Muscle of leg (tissue), 11 donors: Measurements from ENCODE around the gene TENM4. TPM values are rescaled to one million over a fixed set of nuclear protein-coding genes. Genes with fewer than 3 reads are reported as not detected.

ENCODE experiments used
- DNase-seq: peaks from one replicate; pipeline ENCODE4 v3.0.0; 2013
- H3K27ac ChIP-seq: one replicate; pipeline ENCODE4 v1.5.1; 2013; ENCODE audit warnings: mild to moderate bottlenecking, low read length, control low read depth
- H3K27me3 ChIP-seq: one replicate; pipeline ENCODE4 v1.6.1; 2013; ENCODE audit warnings: low read length; ENCODE audit not compliant: control insufficient read depth, insufficient read depth
- H3K36me3 ChIP-seq: one replicate; pipeline ENCODE4 v1.6.1; 2013; ENCODE audit warnings: low read length; ENCODE audit not compliant: control insufficient read depth, insufficient read depth
- H3K4me1 ChIP-seq: one replicate; pipeline ENCODE4 v1.6.1; 2013; ENCODE audit warnings: low read length; ENCODE audit not compliant: control insufficient read depth, insufficient read depth
- H3K4me3 ChIP-seq: one replicate; pipeline ENCODE4 v1.5.1; 2013; ENCODE audit warnings: low read length, control low read depth
- H3K9me3 ChIP-seq: replicated peaks from 2 replicates; pipeline ENCODE4 v1.6.1; 2013; ENCODE audit warnings: low read depth, low read length; ENCODE audit not compliant: control insufficient read depth
- WGBS: methylation state at CpG from one replicate; pipeline ENCODE4 v1.1.5; 2013; ENCODE audit warnings: missing lambda C conversion rate; ENCODE audit not compliant: insufficient coverage; 5-methylcytosine and 5-hydroxymethylcytosine counted together
- polyA plus RNA-seq, 8 donors: library from polyadenylated mRNA; unstranded; fragments of 120-200 nt; gene quantifications; one replicate each; pipeline versions ENCODE4 v1.2.1 to v1.2.3, GENCODE V29; 2013; ENCODE audit warnings: inconsistent platforms in 1 of 8, low replicate concordance in 1 of 8; ENCODE audit not compliant: insufficient read length in 8 of 8, insufficient read depth in 1 of 8
- total RNA-seq: library from RNA; stranded (reverse); fragments of 120-200 nt; gene quantifications from one replicate; pipeline ENCODE4 v1.2.4, GENCODE V29; 2013

TENM4 gene
- total and polyA plus RNA-seq, 9 donors = 4.6 to 13.8 (median 10.3) TPM

- no peaks in the 10 kb centered on the region for H3K36me3 ChIP-seq
- 80% methylated on average over 1 of the region's 3 CpGs for WGBS
- H3K27me3 ChIP-seq = no peaks in the 10 kb centered on the region
- H3K27ac ChIP-seq = no peak overlapping the region
- peaks cover 49% of the 10 kb centered on the region for H3K4me1 ChIP-seq
- no peak overlapping the region for H3K4me3 ChIP-seq
- peaks cover 4% of the 10 kb centered on the region for H3K9me3 ChIP-seq
- no peak for DNase-seq
Observed at GRCh38 chr11:79089601-79090000, 351.2 kb downstream of the TENM4 start.

- Histone ChIP-seq H3K4me3 (no peak overlapping the region), H3K27ac (no peak overlapping the region), H3K4me1 (peaks cover 46% of the 10 kb centered on the region), H3K9me3 (peaks cover 4% of the 10 kb centered on the region), H3K27me3 (no peaks in the 10 kb centered on the region), H3K36me3 (no peaks in the 10 kb centered on the region)
- DNase-seq = no peak
- WGBS = 57% methylated on average over 2 of the region's 4 CpGs
Observed at GRCh38 chr11:79088967-79089366, 351.9 kb downstream of the TENM4 start.

DNA sequence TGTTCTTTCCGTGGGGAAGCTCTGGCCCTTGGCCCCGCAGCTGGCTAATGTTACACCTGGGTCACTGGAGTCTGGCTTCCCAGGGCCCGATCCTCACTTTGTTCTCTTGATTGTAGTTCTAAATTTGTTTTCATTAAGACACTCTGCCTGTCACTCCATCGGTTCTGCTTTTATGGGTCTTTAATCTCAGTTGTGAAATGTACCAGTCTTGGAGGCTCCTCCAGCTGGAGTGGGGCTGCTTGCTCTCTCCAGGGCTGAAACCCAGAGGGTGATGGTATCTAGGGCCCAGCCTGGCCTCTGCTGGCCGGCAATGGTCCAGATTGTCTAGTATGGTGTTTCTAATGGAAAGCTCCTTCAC is 352.9 kb downstream of the TENM4 start:
- H3K4me1 ChIP-seq = peaks cover 53% of the 10 kb centered on the region
- no peak overlapping the region for H3K27ac ChIP-seq
- WGBS = 22% methylated on average over 4 of the region's 5 CpGs
- H3K36me3 ChIP-seq = no peaks in the 10 kb centered on the region
- H3K27me3 ChIP-seq = no peaks in the 10 kb centered on the region
- H3K4me3 ChIP-seq = no peak overlapping the region
- no peaks in the 10 kb centered on the region for H3K9me3 ChIP-seq
- DNase-seq = no peak

DNA sequence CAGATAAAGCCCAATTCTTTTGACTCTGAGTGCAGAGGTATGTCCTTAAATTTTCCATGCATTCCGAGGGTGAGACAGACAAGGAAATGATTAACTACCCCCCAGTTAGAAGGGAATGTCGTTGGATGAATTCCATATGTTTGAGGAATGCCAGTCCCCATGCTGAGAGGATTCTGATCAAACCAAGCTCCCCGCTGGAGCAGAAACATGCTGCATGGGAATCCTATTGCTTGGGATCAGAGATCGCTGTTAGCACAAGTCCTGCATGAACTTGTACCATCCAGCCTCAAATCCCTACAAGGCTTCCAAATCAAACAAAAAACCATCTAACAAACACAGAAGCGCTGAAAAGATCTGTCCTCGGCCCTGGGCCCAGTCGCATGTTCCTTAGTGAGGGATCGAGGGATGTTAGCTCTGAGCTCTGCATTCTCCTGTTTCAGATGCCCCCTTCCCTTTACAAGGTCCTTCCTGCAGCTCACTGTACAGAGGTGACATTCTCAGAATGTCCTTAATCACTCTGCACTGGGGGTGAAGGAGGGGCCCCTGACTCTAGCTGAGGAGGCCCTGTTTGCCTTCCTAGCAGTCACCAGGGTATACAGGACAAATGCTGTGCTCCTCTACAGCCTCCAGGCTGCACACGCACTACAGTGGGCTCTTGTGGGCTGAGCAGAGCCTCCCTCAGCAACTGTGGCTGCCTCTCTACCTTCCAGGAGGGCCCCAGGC is 353.4 kb downstream of the TENM4 start:
- H3K27me3 ChIP-seq = no peaks in the 10 kb centered on the region
- H3K9me3 ChIP-seq = no peaks in the 10 kb centered on the region
- no peaks in the 10 kb centered on the region for H3K36me3 ChIP-seq
- WGBS = 71% methylated on average over 3 of the region's 9 CpGs
- H3K27ac ChIP-seq = no peak overlapping the region
- H3K4me3 ChIP-seq = no peak overlapping the region
- DNase-seq = no peak
- H3K4me1 ChIP-seq = peaks cover 58% of the 10 kb centered on the region

DNA sequence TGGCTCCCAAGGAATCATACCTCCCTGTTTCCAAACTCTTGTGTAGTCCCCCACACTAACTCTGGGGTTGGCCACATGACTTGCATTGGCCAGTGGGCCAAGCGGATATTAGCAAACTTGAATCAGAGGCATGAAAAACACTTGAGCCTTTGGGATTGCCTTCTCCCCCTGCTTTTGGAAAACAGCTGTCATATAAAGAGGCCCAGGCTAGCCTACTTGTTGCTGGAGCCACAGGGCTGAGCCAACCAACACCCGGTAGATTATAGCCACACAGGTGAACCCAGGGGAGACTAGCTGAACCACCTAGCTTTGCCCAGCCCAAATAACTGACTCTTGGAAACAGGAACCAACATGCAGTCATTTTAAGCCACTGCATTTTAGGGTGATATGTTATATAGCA is 354.8 kb downstream of the TENM4 start:
- H3K27ac ChIP-seq = no peak overlapping the region
- H3K27me3 ChIP-seq = no peaks in the 10 kb centered on the region
- peak; percentile 69 for DNase-seq
- H3K4me1 ChIP-seq = peaks cover 68% of the 10 kb centered on the region
- no peaks in the 10 kb centered on the region for H3K9me3 ChIP-seq
- H3K4me3 ChIP-seq = no peak overlapping the region
- no peaks in the 10 kb centered on the region for H3K36me3 ChIP-seq
- 79% methylated on average over 2 of the region's 2 CpGs for WGBS

DNA sequence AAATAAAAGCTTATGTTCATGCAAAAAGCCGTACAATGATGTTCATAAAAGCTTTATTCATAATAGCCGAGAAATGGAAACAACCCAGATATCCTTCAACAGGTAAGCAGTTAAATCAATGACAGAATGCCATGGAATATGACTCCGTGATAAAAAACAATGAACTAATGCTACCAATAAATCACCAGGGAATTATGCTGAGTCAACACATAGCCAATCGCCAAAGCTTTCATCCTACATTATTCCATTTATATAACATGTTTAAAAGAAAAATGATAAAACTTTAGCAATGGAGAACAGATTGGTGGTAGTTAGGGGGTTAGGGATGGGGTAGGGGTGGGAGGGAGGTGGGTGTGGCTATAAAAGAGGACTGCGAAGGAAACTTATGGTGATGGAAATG is 356.4 kb downstream of the TENM4 start:
- Histone ChIP-seq H3K27ac (no peak overlapping the region), H3K9me3 (no peaks in the 10 kb centered on the region), H3K4me1 (peaks cover 76% of the 10 kb centered on the region), H3K4me3 (no peak overlapping the region), H3K27me3 (no peaks in the 10 kb centered on the region), H3K36me3 (no peaks in the 10 kb centered on the region)
- no CpG with 5 or more reads among the region's 5 CpGs for WGBS
- no peak for DNase-seq

DNA sequence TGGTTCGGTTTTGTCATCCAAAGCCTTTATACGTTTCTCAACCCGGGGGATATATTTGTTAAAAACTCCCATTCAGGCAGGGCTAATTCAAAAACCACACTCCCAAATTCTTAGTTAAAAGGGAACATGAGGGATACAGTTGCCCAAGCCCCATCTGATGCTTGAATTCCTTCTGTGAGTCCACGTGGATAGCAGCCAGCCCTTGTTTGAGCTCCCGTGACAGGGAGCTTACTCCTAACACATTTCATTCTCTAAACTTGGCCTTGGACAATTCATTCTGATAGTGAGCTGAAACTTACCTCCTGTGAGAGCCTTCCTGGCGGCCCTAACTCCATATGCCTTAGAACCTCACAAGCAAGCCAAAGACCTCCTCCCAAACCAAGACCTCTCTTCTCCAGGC is 357.5 kb downstream of the TENM4 start:
- Histone ChIP-seq H3K27ac (no peak overlapping the region), H3K4me3 (no peak overlapping the region), H3K9me3 (no peaks in the 10 kb centered on the region), H3K4me1 (peaks cover 74% of the 10 kb centered on the region), H3K36me3 (no peaks in the 10 kb centered on the region), H3K27me3 (no peaks in the 10 kb centered on the region)
- DNase-seq = peak; percentile 42
- 35% methylated on average over 3 of the region's 6 CpGs for WGBS

GRCh38 chr11:79082907-79083306 is 357.9 kb downstream of the TENM4 start:
- no peaks in the 10 kb centered on the region for H3K36me3 ChIP-seq
- no peaks in the 10 kb centered on the region for H3K27me3 ChIP-seq
- H3K9me3 ChIP-seq = no peaks in the 10 kb centered on the region
- peaks cover 72% of the 10 kb centered on the region for H3K4me1 ChIP-seq
- H3K27ac ChIP-seq = no peak overlapping the region
- 10% methylated on average over 2 of the region's 7 CpGs for WGBS
- DNase-seq = no peak
- H3K4me3 ChIP-seq = no peak overlapping the region

DNA sequence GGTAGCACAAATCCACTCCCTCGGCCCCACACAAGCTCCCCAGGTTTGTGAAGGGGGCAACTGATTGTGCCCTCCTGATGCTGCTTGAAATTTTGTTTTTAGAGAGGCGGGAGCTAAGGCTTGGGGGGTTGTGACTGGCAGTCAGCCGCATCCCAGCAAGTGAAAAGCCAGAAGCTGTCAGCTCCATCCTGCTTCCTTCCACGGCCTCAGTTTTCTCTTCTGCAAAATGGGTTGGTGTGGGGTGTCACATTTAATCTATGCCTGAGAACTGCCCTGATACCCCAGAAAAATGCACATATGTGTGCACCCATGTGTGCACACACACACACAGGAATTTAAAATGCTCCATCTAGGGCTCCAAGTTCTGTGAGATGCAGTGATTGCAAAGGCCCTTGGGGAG is 358.6 kb downstream of the TENM4 start:
- H3K4me3 ChIP-seq = no peak overlapping the region
- no peaks in the 10 kb centered on the region for H3K36me3 ChIP-seq
- no peak for DNase-seq
- no peaks in the 10 kb centered on the region for H3K9me3 ChIP-seq
- H3K27ac ChIP-seq = no peak overlapping the region
- peaks cover 70% of the 10 kb centered on the region for H3K4me1 ChIP-seq
- no peaks in the 10 kb centered on the region for H3K27me3 ChIP-seq
- WGBS = 100% methylated on average over 2 of the region's 4 CpGs

DNA sequence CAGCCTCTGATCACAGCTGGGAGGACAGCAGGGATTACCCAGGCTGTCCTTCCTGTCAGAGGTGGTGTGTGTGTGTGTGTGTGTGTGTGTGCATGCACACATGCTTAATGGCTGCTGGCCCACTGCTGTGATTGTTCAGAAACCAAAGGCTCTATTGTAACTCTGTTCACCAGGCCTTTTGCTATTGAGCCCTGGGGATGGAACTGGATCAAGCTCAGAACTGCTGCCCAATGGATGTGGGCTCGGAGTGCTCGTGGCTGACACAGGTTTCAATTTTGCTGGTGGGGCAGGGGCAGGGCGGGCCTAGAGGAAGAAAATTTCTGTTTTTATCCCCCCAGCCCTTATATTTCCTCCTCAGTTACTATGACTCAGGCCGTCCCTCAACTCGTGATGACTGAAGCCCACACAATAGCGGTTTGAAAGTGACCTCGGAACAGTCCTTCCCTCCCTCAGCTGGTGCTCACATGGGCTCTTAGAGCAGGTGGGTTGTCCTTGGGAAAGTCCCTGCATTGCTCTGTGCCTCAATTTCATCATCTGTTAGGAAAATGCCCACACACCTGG is 359.3 kb downstream of the TENM4 start:
- Histone ChIP-seq H3K9me3 (no peaks in the 10 kb centered on the region), H3K36me3 (no peaks in the 10 kb centered on the region), H3K4me1 (peaks cover 69% of the 10 kb centered on the region), H3K4me3 (no peak overlapping the region), H3K27me3 (no peaks in the 10 kb centered on the region), H3K27ac (peak overlapping the region; percentile 59)
- no CpG with 5 or more reads among the region's 7 CpGs for WGBS
- DNase-seq = peak; percentile 53

DNA sequence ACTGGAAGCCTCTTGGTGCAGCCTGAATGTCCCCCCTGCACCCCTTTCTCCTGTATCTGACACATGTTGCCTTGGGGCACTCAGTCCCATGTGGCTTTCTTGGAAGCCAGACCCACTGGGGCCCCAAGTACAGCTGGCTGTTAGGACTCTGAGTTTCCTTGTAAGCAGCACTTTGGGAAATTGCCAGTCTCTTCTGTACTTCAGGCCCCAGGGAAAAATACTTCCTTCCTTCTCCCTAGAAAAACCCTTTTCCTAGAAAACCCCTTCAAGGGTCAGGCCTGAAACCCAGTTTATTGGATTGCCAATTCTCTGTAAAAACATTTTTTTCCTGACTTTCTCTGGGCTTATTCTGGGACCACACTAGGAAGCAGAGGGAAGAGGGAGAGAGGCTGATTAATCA is 360.3 kb downstream of the TENM4 start:
- peaks cover 61% of the 10 kb centered on the region for H3K4me1 ChIP-seq
- H3K9me3 ChIP-seq = no peaks in the 10 kb centered on the region
- peak overlapping the region; percentile 59 for H3K27ac ChIP-seq
- no peak overlapping the region for H3K4me3 ChIP-seq
- no peaks in the 10 kb centered on the region for H3K36me3 ChIP-seq
- DNase-seq = peak; percentile 63
- H3K27me3 ChIP-seq = no peaks in the 10 kb centered on the region
